Activated CD4-positive, alpha-beta T cell treated with anti-CD3 and anti-CD28 coated beads for 4 hours (primary cell): ENCODE results near the gene CLDN22.

Source experiments
- DNase-seq, 2 donors: peaks; one replicate each; pipeline ENCODE4 v3.0.0-alpha.2; 2020

CLDN22 gene

GRCh38 chr4:183318656-183319055 is 1.4 kb downstream of the CLDN22 start:
- no peak for DNase-seq

GRCh38 chr4:183314806-183315205 is 5.3 kb downstream of the CLDN22 start:
- DNase-seq = no peak

- DNase-seq = no peak
These were observed 5.7 kb downstream of the CLDN22 start for GRCh38 chr4:183314336-183314735.

- DNase-seq = no peak
These were observed 7.2 kb downstream of the CLDN22 start for GRCh38 chr4:183312841-183313240.

GRCh38 chr4:183306811-183307210 is 13.3 kb downstream of the CLDN22 start:
- DNase-seq = no peak

- no peak for DNase-seq
These were observed 15.5 kb downstream of the CLDN22 start for GRCh38 chr4:183304538-183304937.

- DNase-seq = no peak
These were observed 16.0 kb downstream of the CLDN22 start for GRCh38 chr4:183304067-183304466.

GRCh38 chr4:183303301-183303700 is 16.8 kb downstream of the CLDN22 start:
- DNase-seq = no peak

GRCh38 chr4:183300655-183301054 is 19.4 kb downstream of the CLDN22 start:
- no peak for DNase-seq

GRCh38 chr4:183300070-183300469 is 20.0 kb downstream of the CLDN22 start:
- DNase-seq = no peak

- DNase-seq = no peak
These were observed 20.6 kb downstream of the CLDN22 start for GRCh38 chr4:183299464-183299863.

GRCh38 chr4:183297675-183298074 is 22.4 kb downstream of the CLDN22 start:
- DNase-seq = no peak

GRCh38 chr4:183295711-183296110 is 24.4 kb downstream of the CLDN22 start:
- DNase-seq = no peak

GRCh38 chr4:183291070-183291469 is 29.0 kb downstream of the CLDN22 start:
- no peak for DNase-seq

- no peak for DNase-seq
These were observed 30.4 kb downstream of the CLDN22 start for GRCh38 chr4:183289688-183290087.

- no peak for DNase-seq
These were observed 31.1 kb downstream of the CLDN22 start for GRCh38 chr4:183288955-183289354.

- DNase-seq = no peak
These were observed 32.4 kb downstream of the CLDN22 start for GRCh38 chr4:183287677-183288076.

GRCh38 chr4:183287309-183287659 is 32.8 kb downstream of the CLDN22 start:
- no peak for DNase-seq

GRCh38 chr4:183286590-183287308 is 33.3 kb downstream of the CLDN22 start:
- no peak for DNase-seq

- no peak for DNase-seq
These were observed 34.2 kb downstream of the CLDN22 start for GRCh38 chr4:183285886-183286285.

- DNase-seq = no peak
These were observed 35.1 kb downstream of the CLDN22 start for GRCh38 chr4:183284965-183285364.

- no peak for DNase-seq
These were observed 35.8 kb downstream of the CLDN22 start for GRCh38 chr4:183284258-183284785.

- no peak for DNase-seq
These were observed 44.0 kb downstream of the CLDN22 start for GRCh38 chr4:183276106-183276505.

GRCh38 chr4:183272384-183272783 is 47.7 kb downstream of the CLDN22 start:
- no peak for DNase-seq

GRCh38 chr4:183268556-183268955 is 51.5 kb downstream of the CLDN22 start:
- DNase-seq = no peak
